ENCODE results near the gene C1QTNF6.

C1QTNF6 gene

GRCh38 chr22:37190262-37190780 is 2.3 kb upstream of the C1QTNF6 start:
- DNase-seq (ENCODE audit: low spot score), result no peak

DNA sequence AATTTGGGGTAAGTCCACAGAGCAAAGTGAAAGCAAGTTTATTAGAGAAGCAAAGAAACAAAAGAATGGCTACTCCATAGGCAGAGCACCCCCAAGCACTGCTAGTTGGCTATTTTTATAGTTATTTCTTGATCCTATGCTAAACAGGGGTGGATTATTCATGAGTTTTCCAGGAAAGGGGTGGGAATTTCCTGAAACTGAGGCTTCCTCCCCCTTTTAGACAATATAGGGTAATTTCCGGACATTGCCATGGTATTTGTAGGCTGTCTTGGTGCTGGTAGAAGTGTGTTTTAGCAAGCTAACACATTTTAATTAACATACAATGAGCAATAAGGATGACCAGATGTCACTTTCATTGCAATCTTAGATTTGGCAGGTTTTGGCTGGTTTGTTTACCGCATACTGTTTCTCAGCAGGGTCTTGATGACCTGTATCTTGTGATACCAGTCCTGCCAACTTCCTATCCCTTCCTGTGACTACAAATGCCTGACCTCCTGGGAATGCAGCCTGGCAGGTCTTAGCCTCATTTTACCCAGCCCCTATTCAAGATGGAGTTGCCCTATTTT is 937 bp upstream of the C1QTNF6 start:
- no peak for DNase-seq (ENCODE audit: low spot score)

GRCh38 chr22:37187552-37187890 is 526 bp downstream of the C1QTNF6 start:
- DNase-seq (ENCODE audit: low spot score), result peak; percentile 59

DNA sequence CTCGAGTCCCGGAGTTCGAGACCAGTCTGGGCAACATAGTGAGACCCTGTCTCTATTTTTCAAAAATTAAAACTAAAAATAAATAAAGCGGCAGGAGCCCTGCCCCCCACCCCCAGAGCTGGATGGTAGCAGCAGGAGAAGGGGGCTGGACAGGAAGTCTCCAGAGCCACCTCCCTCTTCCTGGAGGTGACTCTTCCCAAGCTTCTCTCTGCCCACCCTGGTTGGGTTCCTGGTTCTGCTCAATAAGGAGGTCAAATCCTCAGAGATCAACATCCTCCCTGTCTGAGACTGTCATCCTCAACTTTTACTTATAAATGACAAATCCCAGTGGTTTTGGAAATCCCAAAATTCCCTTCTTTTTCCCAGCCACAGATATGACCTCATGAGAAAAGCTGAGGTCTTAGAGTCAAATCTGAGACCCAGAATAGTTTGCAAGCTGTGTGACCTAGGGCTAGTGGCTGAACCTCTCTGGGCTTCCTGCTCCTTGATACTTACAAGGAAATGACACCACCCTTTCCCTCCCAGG is 987 bp downstream of the C1QTNF6 start:
- no peak for DNase-seq (ENCODE audit: low spot score)

DNA sequence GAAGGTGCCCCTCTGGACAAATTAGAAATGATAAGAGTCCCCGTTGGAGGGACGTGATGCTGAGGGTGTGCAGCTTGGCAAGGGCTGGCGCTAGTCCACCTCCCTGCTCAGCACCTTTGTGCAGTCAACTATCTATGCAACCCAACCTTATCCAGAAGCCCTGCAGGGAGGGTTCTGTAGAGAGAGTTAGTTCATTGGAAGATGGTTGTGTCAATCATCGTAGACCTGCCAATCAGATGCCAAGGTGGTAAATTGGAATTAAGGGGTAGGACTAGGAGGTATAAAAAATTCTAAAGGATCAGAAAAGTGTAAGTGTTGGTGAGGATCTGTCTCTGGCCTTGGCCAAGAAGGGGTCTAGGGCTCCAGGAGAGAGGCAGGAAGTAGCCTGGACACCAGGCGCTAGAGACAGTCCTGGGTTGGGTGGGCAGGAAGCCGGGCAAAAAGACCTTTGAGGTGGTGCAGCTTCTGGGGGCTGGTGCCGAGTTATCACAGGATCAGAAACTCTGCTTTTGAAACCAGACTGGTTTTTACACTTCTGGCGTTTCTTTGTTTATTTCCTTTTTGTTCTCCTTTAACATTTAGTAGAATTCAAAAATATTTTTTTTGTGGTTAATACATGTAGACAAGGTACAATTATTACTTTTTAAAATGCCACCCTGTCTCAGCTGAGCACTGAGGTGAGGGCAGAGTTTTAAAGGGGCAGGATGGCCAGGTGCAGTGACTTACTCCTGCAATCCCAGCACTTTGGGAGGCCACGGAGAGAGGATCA is 1.6 kb downstream of the C1QTNF6 start:
- peak; percentile 69 for DNase-seq (ENCODE audit: low spot score)

DNA sequence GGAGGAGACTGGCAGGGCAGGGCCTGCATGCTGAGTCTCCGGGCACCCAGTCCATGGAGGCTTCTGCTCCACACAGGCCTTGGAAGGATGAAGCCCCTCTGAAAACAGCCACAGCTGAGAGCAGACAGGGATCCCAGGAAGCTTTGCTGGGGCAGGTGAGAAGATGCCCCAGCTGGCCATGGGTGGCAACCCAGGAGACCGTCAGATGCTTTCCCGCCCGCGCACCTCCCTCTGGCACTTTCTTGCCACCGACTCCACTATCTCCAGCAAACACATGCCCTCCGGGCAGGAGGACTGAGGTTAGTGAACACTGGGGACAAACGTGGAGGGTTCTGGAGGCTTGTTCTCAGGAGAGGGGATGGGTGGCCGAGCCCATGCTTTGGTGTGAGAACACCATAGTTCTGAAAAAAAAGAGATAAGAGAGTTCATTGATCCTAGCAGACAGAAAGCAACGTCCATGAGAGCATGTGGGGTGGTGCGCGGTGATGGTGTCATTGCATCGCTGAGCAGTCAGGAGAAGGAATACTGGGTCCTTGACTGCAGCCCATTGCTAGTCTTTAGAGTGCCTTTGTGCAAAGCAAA is 2.3 kb downstream of the C1QTNF6 start:
- no peak for DNase-seq (ENCODE audit: low spot score)

DNA sequence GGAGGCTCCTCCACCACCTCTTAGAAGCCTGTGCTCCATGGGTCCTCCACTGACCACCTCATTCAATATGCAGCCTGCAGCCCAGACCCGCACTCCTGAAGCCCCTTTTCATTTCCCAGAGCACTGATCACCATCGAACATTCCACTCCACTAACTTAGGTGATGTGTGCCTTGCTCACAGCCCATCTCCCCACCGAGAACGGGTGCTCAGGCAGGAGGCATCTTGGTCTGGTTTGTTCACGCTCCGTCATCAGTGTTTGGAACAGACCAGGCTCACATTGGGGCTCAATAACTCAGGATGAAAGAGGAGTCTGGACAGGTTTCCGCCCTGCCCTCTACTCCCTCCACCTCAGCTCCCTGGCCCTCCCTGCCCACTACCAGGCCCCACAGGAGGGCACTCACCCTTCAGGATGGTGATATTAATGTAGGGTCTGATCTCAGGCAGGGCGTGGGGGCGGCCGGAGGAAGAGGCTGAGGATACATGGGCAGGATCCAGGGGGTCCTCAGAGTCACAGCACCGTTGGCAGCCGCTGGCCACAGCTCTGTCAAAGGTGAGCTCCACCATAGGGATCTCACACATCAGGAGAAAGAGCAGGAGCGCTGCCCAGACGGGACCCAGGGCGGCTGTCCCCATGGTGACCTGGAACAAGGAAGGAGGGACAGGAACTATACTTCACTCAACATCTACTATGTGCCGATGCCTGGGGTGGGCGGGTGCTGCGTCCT is 3.1 kb downstream of the C1QTNF6 start:
- no peak for DNase-seq (ENCODE audit: low spot score)

GRCh38 chr22:37184380-37184755 is 3.7 kb downstream of the C1QTNF6 start:
- DNase-seq (ENCODE audit: low spot score), result no peak

DNA sequence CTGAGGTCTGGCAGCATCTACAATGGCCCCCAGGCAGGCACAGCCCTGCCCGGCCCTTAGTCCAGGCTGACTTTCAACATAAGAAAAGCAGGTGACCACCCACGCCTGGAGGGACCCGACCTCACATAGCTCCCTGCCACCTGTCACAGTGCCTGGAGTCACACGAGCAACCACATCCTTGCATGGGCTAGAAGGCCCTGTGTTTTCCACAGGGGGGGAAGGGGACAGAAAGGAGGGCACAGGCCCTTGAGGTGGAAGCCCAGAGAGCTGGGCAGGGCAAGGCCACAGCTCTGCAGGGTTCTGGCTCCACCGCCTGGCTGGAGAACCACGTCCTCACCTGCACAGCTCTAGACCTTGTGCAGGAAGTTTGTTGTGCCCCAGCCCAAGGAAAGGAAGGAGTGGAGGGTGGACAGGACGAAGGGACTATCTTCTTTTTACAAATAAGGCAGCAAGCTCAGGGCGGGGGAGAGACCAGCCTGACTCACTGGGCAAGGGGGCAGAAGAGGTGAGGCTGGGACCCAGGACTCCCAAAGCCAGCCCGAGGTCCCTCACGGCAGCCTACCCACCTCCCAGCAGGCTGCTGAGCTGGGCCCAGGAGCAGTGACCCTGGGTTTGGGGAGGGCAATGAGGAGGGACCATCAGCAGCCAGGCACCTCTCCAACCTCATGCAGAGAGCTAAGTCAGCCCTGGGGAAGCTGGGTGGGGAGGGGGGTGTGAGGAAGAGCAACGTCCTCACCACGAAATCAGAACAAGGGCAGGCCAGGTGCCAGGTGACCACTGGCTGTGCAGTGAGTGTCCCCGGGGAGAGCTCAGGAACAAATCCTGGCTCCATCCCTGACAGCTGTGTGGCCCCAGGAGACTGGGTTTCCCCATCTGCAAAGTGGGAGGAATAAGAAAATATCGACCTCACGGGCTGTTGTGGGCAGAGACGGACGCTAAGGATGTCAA is 4.3 kb downstream of the C1QTNF6 start:
- DNase-seq (ENCODE audit: low spot score), result no peak

DNA sequence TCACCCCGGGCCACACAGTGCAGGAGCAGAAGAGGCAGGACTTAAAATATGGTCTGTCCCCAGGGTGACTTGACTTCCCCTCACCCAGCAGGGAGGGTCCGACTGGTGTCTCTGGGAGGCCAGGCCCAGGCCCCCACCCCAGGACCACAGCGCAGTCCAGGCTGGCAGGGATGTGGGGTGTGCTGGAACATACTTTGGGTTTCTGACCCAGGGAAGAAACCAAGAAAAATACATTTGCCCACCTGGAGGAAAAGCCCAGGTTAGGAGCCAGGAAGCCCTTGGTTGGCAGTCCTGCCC is 5.2 kb downstream of the C1QTNF6 start:
- no peak for DNase-seq (ENCODE audit: low spot score)

DNA sequence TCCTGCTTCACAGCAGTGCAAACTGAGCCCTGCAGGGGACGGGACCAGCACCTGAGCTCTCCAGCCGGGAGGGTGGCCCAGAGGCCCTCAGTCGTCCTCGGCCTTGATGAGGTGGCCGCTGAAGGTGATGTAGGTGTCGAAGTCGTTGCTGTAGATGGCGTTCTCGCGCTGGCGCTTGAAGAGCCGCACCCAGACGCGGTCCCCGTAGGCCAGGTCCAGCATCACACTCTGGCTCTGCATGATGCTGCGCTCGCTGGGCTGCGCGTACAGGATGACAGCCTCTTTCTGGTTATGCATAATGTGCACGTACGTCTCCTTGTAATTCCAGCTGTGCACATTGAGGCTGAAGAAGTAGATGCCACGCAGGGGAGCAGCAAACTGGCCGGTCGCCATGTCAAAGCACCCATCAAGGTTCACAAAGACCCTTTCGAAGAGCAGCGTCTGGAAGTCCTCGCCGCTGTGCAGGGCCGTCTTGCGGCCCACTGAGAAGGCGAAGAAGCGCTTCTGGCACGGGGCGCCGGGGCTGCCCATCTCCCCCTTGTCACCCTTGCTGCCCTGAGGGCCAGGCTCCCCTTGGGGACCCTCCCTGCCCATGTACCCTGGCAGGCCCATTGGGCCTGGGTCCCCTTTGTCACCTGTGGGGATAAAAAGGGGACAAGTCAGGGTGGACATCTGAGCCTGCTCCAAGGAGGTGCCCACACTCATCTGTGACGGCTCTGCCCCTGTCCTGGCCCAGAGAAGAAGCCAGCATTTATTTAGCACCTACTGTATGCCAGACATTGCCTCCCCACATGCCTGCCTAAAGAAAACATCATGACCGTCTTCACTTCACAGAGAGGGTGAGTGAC is 5.7 kb downstream of the C1QTNF6 start:
- DNase-seq (ENCODE audit: low spot score), result no peak

DNA sequence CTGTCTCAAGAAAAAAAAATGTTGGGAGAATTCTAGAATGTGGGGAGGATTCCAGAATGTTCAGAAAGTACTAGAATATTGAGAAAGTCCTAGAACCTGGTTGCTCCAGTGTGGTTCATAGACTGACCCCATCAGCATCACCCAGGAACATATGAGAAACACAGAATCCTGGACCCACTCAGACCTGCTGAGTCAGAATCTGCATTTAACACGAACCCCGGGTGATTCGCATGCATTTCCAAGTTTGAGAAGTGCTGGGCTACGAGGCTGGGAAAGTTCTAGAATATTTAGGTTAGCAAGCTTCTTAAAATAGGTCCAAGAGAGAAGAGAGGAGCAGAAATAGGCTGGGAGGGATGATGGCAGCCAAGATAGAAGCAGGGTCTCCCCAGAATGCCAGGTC is 6.4 kb downstream of the C1QTNF6 start:
- no peak for DNase-seq (ENCODE audit: low spot score)

- DNase-seq (ENCODE audit: low spot score), result no peak
These were observed 7.4 kb downstream of the C1QTNF6 start for GRCh38 chr22:37180531-37181231.

- DNase-seq (ENCODE audit: low spot score), result no peak
These were observed 8.2 kb downstream of the C1QTNF6 start for GRCh38 chr22:37179622-37180420.

DNA sequence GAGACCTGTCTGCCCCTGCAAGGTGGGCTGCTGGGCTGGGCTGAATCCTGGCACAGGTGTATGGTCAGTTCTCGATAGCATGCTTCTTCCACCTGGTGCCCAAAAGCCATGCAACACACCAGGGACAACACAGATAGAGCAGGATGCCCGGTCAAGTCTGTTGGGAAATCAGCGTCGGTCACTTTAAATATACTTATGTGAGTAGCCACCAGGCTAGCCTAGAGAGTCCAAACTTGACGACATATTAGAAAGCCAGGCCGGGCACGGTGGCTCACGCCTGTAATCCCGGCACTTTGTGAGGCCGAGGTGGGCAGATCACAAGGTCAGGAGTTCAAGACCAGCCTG is 8.9 kb downstream of the C1QTNF6 start:
- DNase-seq (ENCODE audit: low spot score), result no peak

- no peak for DNase-seq (ENCODE audit: low spot score)
These were observed 9.5 kb downstream of the C1QTNF6 start for GRCh38 chr22:37178350-37179125.

GRCh38 chr22:37177755-37178154 is 10.3 kb downstream of the C1QTNF6 start:
- DNase-seq (ENCODE audit: low spot score), result no peak

DNA sequence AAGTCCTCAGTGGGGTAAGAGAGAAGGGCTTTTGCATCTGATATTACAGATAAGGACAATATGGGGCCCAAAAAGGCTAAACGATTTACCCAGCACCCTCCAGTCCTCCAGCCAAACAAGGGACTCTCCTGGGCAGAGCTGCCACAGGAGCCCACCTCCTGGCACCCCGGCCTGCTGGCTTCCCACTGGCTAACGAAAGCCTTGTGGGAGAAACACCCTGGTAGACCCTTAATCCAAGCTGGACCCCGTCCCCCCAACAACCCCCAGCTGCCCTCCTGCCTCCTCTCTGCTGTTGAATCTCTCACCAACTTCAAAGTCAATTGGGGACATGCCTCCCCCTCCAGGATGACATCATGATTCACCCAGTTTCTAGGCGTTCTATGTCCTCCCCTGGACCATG is 10.8 kb downstream of the C1QTNF6 start:
- no peak for DNase-seq (ENCODE audit: low spot score)
